Fibroblast of gingiva (primary cell): ENCODE measurements around the gene SUPT7L.
"Not testable (repeated sequence)": the region's sequence is repeated elsewhere in the genome, so short reads cannot be mapped to it uniquely, and the experiment has no call there.

ENCODE experiments used
- DNase-seq: peaks from one replicate; pipeline ENCODE4 v3.0.0-alpha.2; 2011; ENCODE audit warnings: low read depth

Gene SUPT7L

DNA sequence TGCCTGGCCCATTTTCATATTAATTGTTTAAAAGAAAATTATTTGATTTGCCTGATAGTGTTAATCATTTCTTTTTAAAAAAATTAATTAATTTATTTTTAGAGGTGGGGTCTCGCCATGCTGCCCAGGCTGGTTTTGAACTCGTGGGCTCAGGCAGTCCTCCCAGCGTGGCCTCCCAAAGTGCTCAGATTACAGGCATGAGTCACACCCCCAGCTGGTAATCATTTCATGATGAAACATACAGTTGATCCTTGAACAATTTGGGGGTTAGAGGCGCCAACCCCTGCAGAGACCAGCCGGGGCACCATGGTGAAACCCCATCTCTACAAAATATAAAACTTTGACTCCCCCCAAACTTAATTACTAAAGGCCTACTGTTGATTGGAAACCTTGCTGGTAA lies 26.6 kb downstream of the SUPT7L start:
- peak; percentile 9 for DNase-seq

DNA sequence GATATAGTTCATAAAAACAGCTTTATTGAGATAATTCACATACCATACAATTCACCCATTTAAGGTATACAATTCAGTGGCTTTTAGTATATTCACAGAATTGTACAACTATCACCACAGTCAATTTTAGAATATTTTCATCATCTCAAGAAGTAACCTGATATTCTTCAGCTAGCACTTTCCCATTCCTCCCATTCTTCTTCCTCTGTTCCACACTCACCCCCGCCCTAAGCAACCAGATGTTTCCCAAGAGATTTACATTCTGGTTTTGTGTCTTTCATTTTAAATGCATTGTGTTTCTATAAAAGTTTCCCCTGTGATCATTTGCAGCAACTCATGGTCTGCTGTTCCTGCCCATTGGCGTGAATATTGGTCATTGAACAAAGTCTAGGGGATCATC lies 29.1 kb downstream of the SUPT7L start:
- DNase-seq: peak; percentile 13

DNA sequence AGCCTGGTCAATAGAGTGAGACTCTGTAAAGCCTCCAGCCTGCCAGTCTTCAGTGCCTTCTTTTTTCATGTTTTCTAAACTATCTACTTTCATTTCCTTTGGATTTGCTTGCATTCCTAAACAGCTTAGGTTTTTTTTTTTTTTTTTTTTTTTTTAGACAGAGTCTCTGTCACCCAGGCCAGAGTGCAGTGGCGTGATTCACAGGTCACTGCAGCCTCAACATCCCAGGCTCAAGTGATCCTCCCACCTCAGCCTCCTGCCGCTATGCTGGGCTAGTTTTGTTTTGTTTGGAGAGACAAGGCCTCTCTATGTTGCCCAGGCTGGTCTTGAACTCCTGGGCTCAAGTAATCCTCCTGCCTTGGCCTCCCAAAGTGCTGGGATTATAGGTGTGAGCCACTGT lies 33.2 kb downstream of the SUPT7L start:
- DNase-seq: not testable (repeated sequence)

DNA sequence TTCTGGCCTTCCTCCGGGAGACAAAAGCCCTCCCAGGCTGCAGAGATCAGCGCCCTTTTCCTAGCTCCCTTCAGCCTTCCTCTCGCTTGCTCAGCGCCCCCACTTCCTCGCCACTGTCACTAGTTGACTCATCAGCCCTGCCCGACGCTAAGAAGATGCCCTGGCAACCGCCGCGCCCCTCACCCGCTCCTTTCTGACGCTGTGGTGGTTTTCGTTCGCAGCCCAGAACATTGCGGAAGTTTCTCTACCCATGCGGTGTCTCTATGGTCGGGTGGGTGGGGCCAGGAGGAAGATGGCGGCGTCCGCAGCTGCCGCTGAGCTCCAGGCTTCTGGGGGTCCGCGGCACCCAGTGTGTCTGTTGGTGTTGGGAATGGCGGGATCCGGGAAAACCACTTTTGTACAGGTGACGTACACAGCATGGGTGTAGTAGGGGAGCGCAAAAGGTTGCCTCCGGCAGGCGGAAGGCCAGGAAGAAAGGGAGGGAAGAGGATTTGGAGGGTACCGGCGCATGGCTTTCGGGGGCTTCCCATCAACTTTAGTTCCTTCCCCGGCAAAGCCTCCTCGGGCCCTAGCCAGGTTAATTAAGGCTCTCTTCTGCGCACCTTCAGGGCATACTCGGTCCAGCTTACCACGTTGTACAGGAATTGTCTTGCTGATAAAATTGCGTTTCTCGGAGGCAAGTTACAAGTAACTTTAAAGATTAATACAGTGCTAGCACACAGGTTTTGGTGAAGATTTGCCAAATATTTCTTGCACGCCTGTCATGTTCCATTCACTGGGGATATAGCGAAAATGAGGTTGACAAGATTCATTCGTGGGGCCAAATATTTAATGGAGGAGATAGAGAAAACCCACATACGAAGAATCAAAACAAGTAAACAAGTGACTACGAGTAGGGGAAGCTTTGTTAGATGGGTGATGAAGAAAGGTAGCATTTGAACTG lies 34.4 kb downstream of the SUPT7L start, which contains the start of the genes CCDC121 and GPN1:
CCDC121 (minus strand) TSS at position 246 of the 943 bp plus-strand sequence. CDS start 1,213 bp downstream, outside the sequence.
GPN1 (plus strand) TSS at position 284 of the 943 bp plus-strand sequence; CDS start at position 293, 9 bp downstream.
- DNase-seq: peak; percentile 90

DNA sequence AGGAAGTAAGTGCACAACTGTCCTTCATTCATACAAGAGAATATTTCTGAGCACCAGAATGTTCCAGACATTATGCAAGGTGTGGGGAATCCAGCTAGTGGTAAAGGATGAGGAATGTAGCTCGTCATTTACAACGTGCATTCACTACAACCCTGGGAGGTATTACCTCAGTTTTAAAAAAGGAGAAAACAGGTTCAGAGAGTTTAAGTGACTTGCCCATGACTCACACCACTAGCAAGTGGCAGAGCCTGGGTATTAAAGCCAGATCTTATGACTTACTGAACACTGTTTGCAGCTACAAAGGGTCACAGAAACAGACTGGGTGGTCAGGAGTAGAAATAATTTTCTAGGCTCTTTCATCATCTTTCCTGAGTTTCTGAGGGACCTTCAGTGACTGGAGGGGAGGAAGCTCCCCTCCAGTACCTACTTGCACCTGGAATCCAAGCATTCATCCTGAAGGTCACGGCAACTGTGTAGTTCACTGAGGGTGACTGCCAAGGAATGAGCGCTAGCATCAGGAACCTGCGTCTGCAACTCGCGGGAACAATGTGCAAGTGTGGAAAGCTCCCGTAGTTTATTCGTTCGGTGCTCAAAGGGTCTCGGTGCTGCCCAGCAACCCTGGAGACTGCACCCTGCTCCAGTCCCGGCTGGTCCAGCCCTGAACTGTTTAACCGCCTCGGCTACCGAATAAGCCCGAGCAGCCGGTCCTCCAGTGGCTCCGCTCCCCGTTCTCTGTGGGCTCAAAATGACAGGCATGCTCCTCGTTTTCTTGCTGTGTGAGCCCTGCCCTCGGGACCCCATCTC lies 35.2 kb downstream of the SUPT7L start:
- peak; percentile 74 for DNase-seq

DNA sequence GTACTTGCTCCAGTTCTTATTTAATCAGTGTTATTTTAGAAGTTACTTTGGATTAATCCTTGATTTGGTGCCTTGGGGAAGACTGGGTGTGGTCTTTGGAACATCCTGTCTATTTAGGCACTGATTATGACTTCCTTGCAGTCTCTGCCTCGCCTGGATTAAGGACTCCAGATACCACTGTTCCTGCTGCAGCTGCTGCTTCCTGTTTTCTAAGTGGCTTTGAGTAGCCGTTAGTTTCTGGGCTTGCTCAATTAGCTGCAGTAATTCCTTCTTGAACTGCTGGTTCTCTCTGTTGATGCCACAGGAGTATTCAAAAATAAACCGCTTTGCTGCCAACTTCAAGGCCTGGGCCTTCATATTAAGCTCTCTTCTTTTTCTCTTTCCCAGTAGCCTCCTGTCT lies 36.5 kb downstream of the SUPT7L start:
- not testable (repeated sequence) for DNase-seq

DNA sequence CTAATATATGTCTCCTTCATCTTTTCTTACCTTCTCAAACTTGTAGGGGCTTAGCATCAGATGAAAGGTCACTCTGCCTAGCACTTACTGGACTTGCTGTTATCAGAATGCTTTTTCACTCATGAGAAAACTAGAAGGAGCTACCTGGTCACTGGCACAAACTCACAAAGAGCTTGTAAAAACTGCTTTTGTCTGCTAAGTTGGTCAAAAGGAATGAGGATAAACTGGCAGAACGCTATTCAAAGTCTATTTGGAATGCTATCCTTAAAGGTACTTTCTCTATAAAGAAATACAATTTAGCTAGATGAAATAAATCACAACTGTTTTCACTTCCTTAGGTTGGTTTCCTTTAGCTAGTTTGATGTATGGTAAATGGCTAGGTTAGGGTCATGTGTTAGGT lies 37.1 kb downstream of the SUPT7L start:
- DNase-seq: not testable (repeated sequence)

DNA sequence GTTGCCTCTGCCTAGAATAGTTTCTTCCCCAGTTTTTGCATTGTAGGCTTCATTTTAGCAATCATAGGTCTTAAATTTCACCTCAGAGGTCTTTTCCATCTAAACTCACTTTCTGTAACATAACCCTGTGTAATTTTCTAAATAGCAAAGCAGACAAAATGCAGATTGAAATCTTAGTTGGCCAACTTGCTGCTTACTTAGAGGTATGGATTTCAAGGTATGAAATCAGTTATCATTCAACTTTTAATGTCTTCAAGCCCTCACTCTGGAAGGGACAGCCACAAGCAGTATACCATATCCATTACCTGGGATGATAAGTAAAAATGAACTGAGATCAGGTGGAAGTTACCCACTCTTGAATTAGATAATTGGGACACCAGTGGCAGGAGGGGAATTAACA lies 38.5 kb downstream of the SUPT7L start:
- no peak for DNase-seq

DNA sequence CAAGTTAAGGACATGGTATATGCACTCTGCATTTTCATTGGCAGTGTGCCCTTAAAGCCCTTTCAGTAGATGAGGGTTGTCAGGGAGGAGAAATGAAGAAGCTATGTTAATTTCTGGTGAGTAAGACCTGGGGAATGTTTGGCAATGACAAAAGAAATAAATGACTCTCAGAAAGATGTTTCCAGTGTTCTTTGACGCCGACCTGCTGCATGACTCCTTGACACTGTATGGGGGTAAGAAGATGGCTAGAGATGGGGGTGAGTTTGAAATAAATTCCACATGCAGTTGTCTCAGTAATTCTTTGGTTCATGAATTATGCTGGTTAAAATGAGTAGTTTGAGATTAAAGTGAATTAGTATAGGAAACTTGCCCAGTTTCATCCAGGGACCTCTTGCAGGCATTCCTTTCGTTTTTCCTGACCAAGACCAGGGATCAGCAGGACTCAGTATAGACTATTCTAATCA lies 40.5 kb downstream of the SUPT7L start:
- DNase-seq: peak; percentile 64

DNA sequence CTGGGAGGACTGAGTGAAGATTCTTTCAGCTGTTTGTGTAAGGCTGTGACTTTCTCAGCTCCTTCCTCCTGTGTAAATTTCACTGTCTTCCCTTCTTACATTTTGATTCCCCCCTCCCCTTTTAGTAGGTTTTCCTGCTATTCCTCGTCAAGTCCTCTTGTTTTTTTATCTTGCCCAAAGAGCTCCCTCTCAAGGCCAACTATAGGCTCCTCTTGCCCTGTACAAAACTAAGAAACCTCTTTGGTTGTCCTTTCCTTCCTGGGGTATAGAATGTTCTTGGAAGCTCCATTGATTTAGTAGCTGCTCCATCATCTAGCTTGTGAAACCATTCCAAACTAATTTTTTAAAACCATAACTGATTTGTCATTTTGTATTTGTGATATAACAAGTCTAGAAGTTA lies 41.9 kb downstream of the SUPT7L start:
- no peak for DNase-seq

DNA sequence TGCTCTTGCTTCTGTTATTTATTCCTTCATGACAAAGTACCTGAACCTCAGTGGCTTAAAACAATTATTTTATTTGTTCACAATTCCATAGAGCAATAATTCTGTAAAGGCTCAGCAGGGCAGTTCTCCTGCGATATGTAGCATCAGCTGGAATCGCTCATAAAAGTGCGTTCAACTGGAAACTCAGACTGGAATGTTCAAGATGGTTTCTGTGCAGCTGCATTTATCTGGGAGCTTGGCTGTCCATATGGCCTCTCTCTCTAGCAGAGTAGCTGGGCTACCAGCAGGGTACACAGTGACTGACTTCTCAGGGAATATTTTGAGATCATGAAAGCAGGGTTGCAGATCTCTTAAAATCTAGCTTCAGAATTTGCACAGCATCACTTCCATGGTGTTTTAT lies 48.1 kb downstream of the SUPT7L start:
- no peak for DNase-seq

DNA sequence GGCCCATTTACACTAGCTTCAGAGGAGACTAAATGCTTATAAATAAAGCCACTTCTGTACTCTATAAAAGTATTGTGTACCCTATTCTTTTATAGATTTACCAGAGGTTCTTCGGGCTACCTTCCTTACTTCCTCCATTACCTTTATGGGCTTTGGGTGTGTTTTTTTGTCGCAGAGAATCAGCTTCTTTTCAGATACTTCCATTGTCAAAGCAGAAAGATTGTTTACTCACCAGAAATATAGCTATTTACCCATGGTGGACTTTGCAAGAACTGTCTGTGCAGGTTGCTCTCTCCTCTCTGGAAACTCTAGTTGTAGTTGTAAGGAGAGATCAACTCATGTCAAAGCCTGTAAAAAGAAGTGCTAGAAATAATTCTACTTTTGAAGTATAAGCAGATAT lies 49.4 kb downstream of the SUPT7L start:
- no peak for DNase-seq

DNA sequence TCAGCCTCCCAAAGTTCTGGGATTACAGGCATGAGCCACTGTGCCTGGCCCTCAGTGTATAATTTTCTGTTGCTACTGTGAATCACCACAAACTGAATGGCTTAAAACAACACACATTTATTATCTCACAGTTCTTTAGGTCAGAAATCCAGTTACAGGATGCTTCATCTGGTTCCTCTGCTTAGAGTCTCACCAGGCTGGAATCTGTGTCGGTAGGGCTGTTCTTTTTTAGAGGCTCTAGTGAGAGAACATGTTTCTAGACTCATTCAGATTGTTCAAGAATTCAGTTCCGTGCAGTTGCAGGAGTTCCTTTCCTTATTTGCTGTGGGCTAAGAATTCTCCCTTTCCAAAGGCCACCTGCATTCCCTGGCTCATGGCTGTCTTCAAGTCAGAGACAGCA lies 56.8 kb downstream of the SUPT7L start:
- no peak for DNase-seq
